HEK293 (cell line): ENCODE results near the gene WWOX.

ENCODE experiments used
- CTCF ChIA-PET: fragments of 350-600 bp; formaldehyde crosslinking; extraction: SDS; loops from one replicate; lab custom pipeline; 2021; ENCODE audit warnings: antibody characterized with exemption; lab: Yijun Ruan, JAX
- POLR2A ChIA-PET: fragments of 300-600 bp; formaldehyde crosslinking; extraction: SDS; loops from one replicate; lab custom pipeline; 2020; ENCODE audit warnings: antibody characterized with exemption, inconsistent platforms; lab: Yijun Ruan, JAX
- H3K27ac ChIP-seq: fragments of 200-500 bp; sonication (Bioruptor generic); 2 replicates; pipeline ENCODE4 v1.5.1; 2014; ENCODE audit warnings: low read depth, low read length, control low read depth, inconsistent platforms; ENCODE audit errors: extremely low read depth
- H3K36me3 ChIP-seq, 2 experiments: fragments of 200-500 bp in 1 of 2; sonication (Bioruptor generic) in 1 of 2; 1 replicate in 1 of 2; 2 replicates in 1 of 2; pipeline ENCODE4 v1.5.1; 2014 to 2017; ENCODE audit warnings: inconsistent platforms in 2 of 2, low read length in 2 of 2; ENCODE audit not compliant: control insufficient read depth in 2 of 2, insufficient read depth in 1 of 2
- H3K4me1 ChIP-seq: fragments of 200-500 bp; sonication (Bioruptor generic); 2 replicates; pipeline ENCODE4 v1.5.1; 2014; ENCODE audit warnings: mild to moderate bottlenecking, low read length, inconsistent platforms; ENCODE audit not compliant: control insufficient read depth, insufficient read depth
- H3K4me3 ChIP-seq: 2 replicates; pipeline ENCODE4 v1.5.1; 2011; ENCODE audit warnings: low read depth, mild to moderate bottlenecking, control low read depth, low read length, moderate library complexity
- H3K9me3 ChIP-seq: fragments of 200-500 bp; sonication (Bioruptor generic); 2 replicates; pipeline ENCODE4 v1.5.1; 2014; ENCODE audit warnings: low read depth, low read length, inconsistent platforms; ENCODE audit not compliant: control insufficient read depth, insufficient read depth
- EGR2 ChIP-seq: fragments of 450-650 bp; formaldehyde crosslinking; IDR thresholded peaks from 2 replicates; pipeline ENCODE4 v1.5.1; 2016; ENCODE audit warnings: low read depth, missing biosample characterization, missing genetic modification characterization
- GFI1B ChIP-seq: fragments of 450-650 bp; formaldehyde crosslinking; IDR thresholded peaks from 2 replicates; pipeline ENCODE4 v1.5.1; 2016; ENCODE audit warnings: missing biosample characterization, missing genetic modification characterization
- GLIS1 ChIP-seq: fragments of 450-650 bp; formaldehyde crosslinking; IDR thresholded peaks from 2 replicates; pipeline ENCODE4 v1.5.1; 2016; ENCODE audit warnings: missing biosample characterization, missing genetic modification characterization
- HOXA7 ChIP-seq: sonication (generic); formaldehyde crosslinking; IDR thresholded peaks from 2 replicates; pipeline ENCODE4 v1.8.1; 2022; ENCODE audit warnings: missing genetic modification reagents, borderline replicate concordance
- KLF10 ChIP-seq: fragments of 450-650 bp; IDR thresholded peaks from 2 replicates; pipeline ENCODE4 v1.5.1; 2018; ENCODE audit warnings: missing biosample characterization, mild to moderate bottlenecking, missing genetic modification characterization
- KLF17 ChIP-seq: fragments of 450-650 bp; formaldehyde crosslinking; IDR thresholded peaks from 2 replicates; pipeline ENCODE4 v1.5.1; 2016; ENCODE audit warnings: missing biosample characterization, missing genetic modification characterization
- KLF7 ChIP-seq: fragments of 450-650 bp; formaldehyde crosslinking; IDR thresholded peaks from 2 replicates; pipeline ENCODE4 v1.5.1; 2016; ENCODE audit warnings: missing biosample characterization, missing genetic modification characterization, borderline replicate concordance
- KLF8 ChIP-seq: fragments of 450-650 bp; formaldehyde crosslinking; IDR thresholded peaks from 2 replicates; pipeline ENCODE4 v1.5.1; 2016; ENCODE audit warnings: missing biosample characterization, missing genetic modification characterization
- MYNN ChIP-seq: fragments of 450-650 bp; formaldehyde crosslinking; IDR thresholded peaks from 2 replicates; pipeline ENCODE4 v1.5.1; 2016; ENCODE audit warnings: missing biosample characterization, missing genetic modification characterization, borderline replicate concordance
- MZF1 ChIP-seq: fragments of 450-650 bp; formaldehyde crosslinking; IDR thresholded peaks from 2 replicates; pipeline ENCODE4 v1.5.1; 2017; ENCODE audit warnings: missing biosample characterization, missing genetic modification characterization, borderline replicate concordance
- SP7 ChIP-seq: fragments of 450-650 bp; formaldehyde crosslinking; IDR thresholded peaks from 2 replicates; pipeline ENCODE4 v1.5.1; 2016; ENCODE audit warnings: missing biosample characterization, missing genetic modification characterization
- TCF7L2 ChIP-seq: IDR thresholded peaks from 2 replicates; pipeline ENCODE4 v1.6.1; 2011; ENCODE audit warnings: low read depth, mild to moderate bottlenecking, inconsistent platforms, low read length, moderate library complexity, borderline replicate concordance
- WT1 ChIP-seq: fragments of 450-650 bp; formaldehyde crosslinking; IDR thresholded peaks from 2 replicates; pipeline ENCODE4 v1.5.1; 2016; ENCODE audit warnings: missing biosample characterization, missing genetic modification characterization
- YY2 ChIP-seq: fragments of 450-650 bp; formaldehyde crosslinking; IDR thresholded peaks from 2 replicates; pipeline ENCODE4 v1.5.1; 2016; ENCODE audit warnings: missing biosample characterization, missing genetic modification characterization
- ZBTB1 ChIP-seq: fragments of 450-650 bp; formaldehyde crosslinking; IDR thresholded peaks from 2 replicates; pipeline ENCODE4 v1.5.1; 2016; ENCODE audit warnings: missing biosample characterization, missing genetic modification characterization
- ZBTB44 ChIP-seq: fragments of 450-650 bp; IDR thresholded peaks from 2 replicates; pipeline ENCODE4 v1.5.1; 2018; ENCODE audit warnings: missing biosample characterization, mild to moderate bottlenecking, missing genetic modification characterization
- ZBTB49 ChIP-seq: fragments of 450-650 bp; formaldehyde crosslinking; IDR thresholded peaks from 2 replicates; pipeline ENCODE4 v1.5.1; 2016; ENCODE audit warnings: missing biosample characterization, missing genetic modification characterization, low read depth
- ZFHX2 ChIP-seq: fragments of 450-650 bp; formaldehyde crosslinking; conservative IDR thresholded peaks from 2 replicates; pipeline ENCODE4 v1.5.1; 2016; ENCODE audit warnings: missing biosample characterization, missing genetic modification characterization
- ZNF174 ChIP-seq: fragments of 450-650 bp; formaldehyde crosslinking; IDR thresholded peaks from 2 replicates; pipeline ENCODE4 v1.5.0; 2017; ENCODE audit warnings: missing biosample characterization, mild to moderate bottlenecking, missing genetic modification characterization
- ZNF18 ChIP-seq: fragments of 450-650 bp; formaldehyde crosslinking; IDR thresholded peaks from 2 replicates; pipeline ENCODE4 v1.5.1; 2016; ENCODE audit warnings: missing biosample characterization, missing genetic modification characterization
- ZNF426 ChIP-seq: fragments of 450-650 bp; formaldehyde crosslinking; IDR thresholded peaks from 2 replicates; pipeline ENCODE4 v1.5.1; 2017; ENCODE audit warnings: missing biosample characterization, missing genetic modification characterization, mild to moderate bottlenecking, inconsistent platforms, moderate library complexity
- ZNF555 ChIP-seq: fragments of 450-650 bp; formaldehyde crosslinking; conservative IDR thresholded peaks from 2 replicates; pipeline ENCODE4 v1.5.1; 2017; ENCODE audit warnings: missing biosample characterization, mild to moderate bottlenecking, missing genetic modification characterization, inconsistent platforms
- ZNF596 ChIP-seq: fragments of 450-650 bp; IDR thresholded peaks from 2 replicates; pipeline ENCODE4 v1.5.0; 2018; ENCODE audit warnings: missing biosample characterization, mild to moderate bottlenecking, missing genetic modification characterization, moderate library complexity
- ZNF777 ChIP-seq: fragments of 450-650 bp; formaldehyde crosslinking; IDR thresholded peaks from 2 replicates; pipeline ENCODE4 v1.5.1; 2017; ENCODE audit warnings: missing biosample characterization, missing genetic modification characterization, borderline replicate concordance
- ZNF792 ChIP-seq: fragments of 450-650 bp; formaldehyde crosslinking; IDR thresholded peaks from 2 replicates; pipeline ENCODE4 v1.5.1; 2016; ENCODE audit warnings: missing biosample characterization, missing genetic modification characterization
- ZNF837 ChIP-seq: fragments of 450-650 bp; formaldehyde crosslinking; IDR thresholded peaks from 2 replicates; pipeline ENCODE4 v1.5.1; 2016; ENCODE audit warnings: missing biosample characterization, missing genetic modification characterization
- ZSCAN30 ChIP-seq: fragments of 450-650 bp; IDR thresholded peaks from 2 replicates; pipeline ENCODE4 v1.5.1; 2018; ENCODE audit warnings: missing biosample characterization, mild to moderate bottlenecking, missing genetic modification characterization, moderate library complexity

WWOX gene

GRCh38 chr16:79114759-79115158 lies 1015.3 kb downstream of the WWOX start:
- H3K27ac ChIP-seq: no peak overlapping the region
- TF ChIP-seq ZFHX2 (tag by site-specific recombination) (peak; percentile 95), ZNF792 (tag by site-specific recombination) (no peak), GLIS1 (tag by site-specific recombination) (no peak), EGR2 (tag by site-specific recombination) (peak; percentile 95), WT1 (tag by site-specific recombination) (no peak), HOXA7 (CRISPR knock-in tag) (no peak), TCF7L2 (no peak), GFI1B (tag by site-specific recombination) (no peak), ZBTB44 (tag by site-specific recombination) (0 out of 2 replicates have a peak, but pooled peaks have one; percentile 8), ZNF18 (tag by site-specific recombination) (no peak), KLF10 (tag by site-specific recombination) (no peak), ZSCAN30 (no peak), MZF1 (no peak), KLF8 (no peak), ZNF426 (tag by site-specific recombination) (no peak), ZNF777 (tag by site-specific recombination) (no peak), ZNF174 (tag by site-specific recombination) (no peak), ZNF555 (tag by site-specific recombination) (no peak), ZBTB49 (tag by site-specific recombination) (no peak), YY2 (no peak), SP7 (tag by site-specific recombination) (peak; percentile 55), ZNF837 (tag by site-specific recombination) (no peak), ZNF596 (tag by site-specific recombination) (no peak), KLF17 (tag by site-specific recombination) (no peak), ZBTB1 (no peak), MYNN (tag by site-specific recombination) (no peak), KLF7 (tag by site-specific recombination) (no peak)
- H3K36me3 ChIP-seq: no peaks in the 10 kb centered on the region
- ChIA-PET POLR2A (no interaction called here), CTCF (interaction anchor here (0.7 kb wide), 1 partner anchor 45 kb away, joined by 3 read pairs; no protein-coding TSS in a partner anchor)
- H3K4me3 ChIP-seq: no peak overlapping the region
- no peaks in the 10 kb centered on the region for H3K9me3 ChIP-seq
- peaks cover 12% of the 10 kb centered on the region for H3K4me1 ChIP-seq
